OCI-LY3 (cell line): Measurements from ENCODE around the gene MINDY4.

Experiments
- CTCF ChIP-seq: fragments of 200-600, 300-600 bp; sonication (generic); IDR thresholded peaks from 2 replicates; pipeline ENCODE4 v1.5.1; 2014; ENCODE audit warnings: antibody characterized with exemption, low read length, low read depth
- EZH2phosphoT487 ChIP-seq: fragments of 200-600 bp; shearing (Covaris generic); IDR thresholded peaks from 2 replicates; pipeline ENCODE4 v1.6.1; 2018; ENCODE audit warnings: antibody characterized with exemption, mixed run types, low read depth

- TF ChIP-seq EZH2phosphoT487 = no peak
- no peak for TF ChIP-seq CTCF
Measured at GRCh38 chr7:30826181-30826580, 55.0 kb downstream of the MINDY4 start.
